Stimulated activated CD8-positive, alpha-beta memory T cell treated with anti-CD3 and anti-CD28 coated beads, Interleukin-15, amount 100 ng/mL, for 1 hour (primary cell): ENCODE results near the gene FAR1.

Experiments
- DNase-seq: peaks from one replicate; pipeline ENCODE4 v3.0.0-alpha.2; 2020; ENCODE audit warnings: low read depth

The FAR1 gene

GRCh38 chr11:13669544-13670488 is 1.3 kb downstream of the FAR1 start:
- no peak for DNase-seq

- DNase-seq: no peak
Observed at GRCh38 chr11:13672576-13673210, 4.2 kb downstream of the FAR1 start.

DNA sequence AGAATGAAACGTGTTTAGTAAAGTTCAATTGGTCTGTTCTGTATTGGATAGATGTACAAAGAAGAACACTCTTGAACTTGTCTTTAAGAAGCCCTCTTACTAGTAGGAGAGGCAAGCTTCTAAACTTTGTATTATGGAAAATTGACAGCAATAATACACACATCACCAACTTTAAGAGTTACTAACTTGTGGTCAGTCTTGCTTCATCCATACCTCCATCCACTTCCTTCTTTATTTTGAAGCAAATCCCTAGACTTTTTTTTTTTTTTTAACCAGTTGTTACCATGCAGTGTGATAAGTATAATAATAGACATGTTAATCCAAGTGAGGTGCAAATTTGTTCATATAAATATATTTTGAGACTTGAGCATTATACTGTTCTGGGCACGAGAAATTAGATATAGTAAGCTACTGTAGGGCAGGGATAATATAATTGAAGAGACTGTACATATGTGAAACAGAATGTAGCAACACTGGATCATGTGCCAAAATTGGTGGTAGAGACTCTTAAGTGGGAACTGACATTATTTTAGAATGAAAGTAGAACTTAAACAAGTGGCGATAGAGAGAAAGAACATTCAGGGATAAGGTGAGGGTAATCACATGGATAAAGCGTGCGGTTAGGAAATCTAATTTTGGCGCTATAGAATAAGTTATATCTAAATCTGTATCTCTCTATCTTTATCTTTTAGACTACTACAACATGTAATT is 6.5 kb downstream of the FAR1 start:
- DNase-seq: no peak

DNA sequence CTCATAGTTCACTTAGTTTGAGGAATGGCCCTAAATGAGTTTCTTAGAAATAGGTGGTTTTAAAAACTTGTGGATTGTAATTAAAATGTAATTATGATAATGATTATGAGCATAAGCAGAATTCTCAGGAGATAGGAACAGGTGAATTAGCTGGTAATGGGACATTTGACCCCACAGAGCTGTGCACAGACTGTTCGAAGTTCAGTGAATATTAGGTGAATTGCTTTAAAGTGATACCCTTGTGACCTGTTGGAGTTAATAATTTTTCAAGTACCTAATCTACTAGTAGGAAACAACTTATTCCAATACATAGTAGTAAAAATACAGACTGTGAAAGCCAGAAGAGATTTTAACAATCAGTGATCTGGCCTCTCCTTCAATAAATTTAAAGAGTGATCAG is 8.1 kb downstream of the FAR1 start:
- no peak for DNase-seq

- no peak for DNase-seq
Observed at GRCh38 chr11:13679768-13680167, 11.3 kb downstream of the FAR1 start.

- DNase-seq: no peak
Observed at GRCh38 chr11:13680501-13681264, 12.2 kb downstream of the FAR1 start.

DNA sequence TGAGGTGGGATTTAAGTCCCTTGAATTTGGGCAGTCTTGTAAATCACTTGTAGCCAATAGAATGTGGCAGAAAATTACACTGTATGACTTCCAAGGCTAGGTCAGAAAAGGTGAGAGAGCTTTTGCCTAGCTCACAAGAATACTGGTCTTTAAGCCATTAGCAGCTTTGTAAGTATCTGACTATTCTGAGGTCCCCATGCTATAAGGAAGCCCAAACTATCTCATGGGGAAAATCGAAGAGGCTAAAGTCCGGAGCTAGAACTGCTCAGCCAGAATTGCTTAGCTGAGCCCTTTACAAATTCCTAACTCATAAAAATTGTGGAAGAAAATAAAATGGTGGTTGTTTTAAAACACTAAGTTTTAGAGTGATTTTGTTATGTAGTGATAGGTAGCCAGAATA is 13.0 kb downstream of the FAR1 start:
- no peak for DNase-seq

DNA sequence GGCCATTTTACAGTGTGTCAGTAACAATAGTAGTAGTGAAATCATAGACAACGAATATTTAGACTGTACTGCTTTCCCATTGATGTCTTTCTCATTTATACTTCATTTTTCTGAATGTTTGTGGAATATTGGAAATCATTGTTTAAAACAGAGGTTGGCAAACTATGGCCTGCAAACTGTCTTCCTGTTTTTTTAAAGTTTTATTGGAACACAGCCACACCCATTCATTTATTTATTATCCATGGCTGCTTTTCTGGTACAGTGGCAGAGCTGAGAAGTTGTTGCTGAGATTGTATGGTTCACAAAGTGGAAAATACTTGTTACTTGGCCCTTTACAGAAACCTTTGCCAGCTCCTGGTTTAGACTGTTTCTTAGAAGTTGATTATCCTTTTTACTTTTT is 13.7 kb downstream of the FAR1 start:
- no peak for DNase-seq

GRCh38 chr11:13685461-13686108 is 17.1 kb downstream of the FAR1 start:
- DNase-seq: no peak

DNA sequence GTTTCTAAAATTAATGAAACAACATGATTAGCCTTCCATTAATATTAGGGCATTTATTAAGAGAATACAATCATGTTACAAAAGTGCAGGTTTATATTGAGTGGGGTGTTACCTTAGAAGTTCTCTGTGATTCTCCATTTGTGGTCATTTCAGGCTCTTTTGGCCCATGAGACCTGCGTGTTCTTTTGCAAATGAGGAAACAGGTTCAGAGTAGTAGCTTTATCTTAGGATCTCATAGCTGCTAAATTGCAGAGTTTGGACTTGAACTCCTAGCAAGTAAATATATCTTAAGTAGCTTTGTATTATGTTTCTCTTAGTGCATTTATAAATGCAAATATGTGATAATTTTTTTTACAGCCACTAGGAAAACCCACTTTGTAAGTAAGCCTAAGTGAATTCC is 18.3 kb downstream of the FAR1 start:
- no peak for DNase-seq

GRCh38 chr11:13687271-13687670 is 18.8 kb downstream of the FAR1 start:
- no peak for DNase-seq

GRCh38 chr11:13691286-13691899 is 22.9 kb downstream of the FAR1 start:
- DNase-seq: no peak

- no peak for DNase-seq
Observed at GRCh38 chr11:13692172-13692571, 23.7 kb downstream of the FAR1 start.

DNA sequence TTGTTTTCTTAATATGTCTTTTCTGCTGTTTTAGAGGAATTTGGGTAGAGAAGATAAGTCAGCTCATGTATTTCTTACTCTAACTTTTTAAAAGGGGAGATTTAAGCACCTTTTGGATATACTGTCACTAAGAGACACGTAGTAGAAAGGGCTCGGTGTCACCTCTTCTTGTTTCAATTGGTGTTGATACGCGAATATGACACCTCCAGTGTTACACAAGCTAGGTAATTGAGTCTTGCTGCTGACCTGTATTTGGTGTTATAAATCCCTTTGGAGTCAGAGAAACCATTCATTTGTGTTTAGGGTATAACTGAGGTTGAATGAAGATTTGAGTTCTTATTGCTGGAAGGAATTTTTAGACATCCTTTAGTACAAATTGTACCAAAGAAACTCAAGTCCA is 25.6 kb downstream of the FAR1 start:
- no peak for DNase-seq

DNA sequence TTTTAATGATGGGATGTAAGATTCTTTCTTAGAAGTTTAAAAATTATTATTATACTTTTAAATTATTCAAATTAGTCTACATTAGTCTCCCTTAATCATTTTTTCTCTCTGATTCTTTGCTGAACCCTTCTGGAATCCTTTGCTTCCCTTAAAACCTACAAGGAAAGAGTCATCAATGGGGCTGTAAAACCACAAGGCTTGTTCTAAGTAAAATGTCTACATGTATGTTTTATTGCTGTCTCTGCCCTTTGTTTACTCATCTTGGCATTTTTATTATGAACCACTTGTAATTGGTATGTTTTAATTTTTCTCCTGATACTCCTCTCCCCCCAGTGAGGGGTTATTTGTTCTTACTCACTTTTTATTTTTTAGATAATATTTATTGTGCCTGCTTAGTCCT is 27.4 kb downstream of the FAR1 start:
- no peak for DNase-seq

GRCh38 chr11:13697710-13698109 is 29.2 kb downstream of the FAR1 start:
- no peak for DNase-seq

DNA sequence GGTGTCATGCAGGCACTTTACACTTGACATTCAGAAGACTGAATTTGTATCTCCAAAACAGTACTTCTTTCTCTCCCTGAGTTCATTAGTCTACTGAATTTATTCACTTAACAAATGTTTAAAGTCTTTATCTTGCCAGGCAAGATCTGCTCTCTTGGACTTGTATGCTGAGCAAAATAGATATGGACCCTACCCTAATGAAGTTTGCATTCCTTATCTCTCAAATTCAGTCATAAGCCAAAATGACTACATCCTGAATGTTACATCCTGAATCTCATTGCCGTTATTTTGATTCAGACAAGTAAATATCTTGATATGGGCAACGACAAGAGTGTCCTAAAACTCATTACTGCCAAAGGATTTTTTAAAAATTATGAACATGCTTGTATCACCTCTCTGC is 29.7 kb downstream of the FAR1 start:
- no peak for DNase-seq

DNA sequence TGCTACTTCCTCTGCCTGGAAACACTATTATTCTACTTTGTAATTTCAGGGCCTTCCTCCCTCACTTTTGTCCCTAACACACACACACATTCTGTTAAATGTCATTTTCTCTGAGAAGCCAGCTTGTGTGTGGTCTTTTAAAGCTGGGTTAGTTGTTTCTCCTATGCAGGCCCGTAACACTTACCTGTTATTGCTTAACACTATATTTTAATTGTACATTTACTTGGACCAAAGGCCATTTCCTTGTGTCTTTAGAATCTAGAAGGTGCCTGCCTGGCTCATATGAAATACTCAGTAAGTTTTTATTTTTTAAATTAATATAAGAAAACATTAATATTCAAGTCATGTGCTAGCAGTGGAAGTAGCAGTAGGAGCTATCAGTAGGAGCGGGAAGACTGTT is 30.6 kb downstream of the FAR1 start:
- no peak for DNase-seq

GRCh38 chr11:13699870-13700269 is 31.4 kb downstream of the FAR1 start:
- no peak for DNase-seq

GRCh38 chr11:13701506-13701905 is 33.0 kb downstream of the FAR1 start:
- DNase-seq: no peak

DNA sequence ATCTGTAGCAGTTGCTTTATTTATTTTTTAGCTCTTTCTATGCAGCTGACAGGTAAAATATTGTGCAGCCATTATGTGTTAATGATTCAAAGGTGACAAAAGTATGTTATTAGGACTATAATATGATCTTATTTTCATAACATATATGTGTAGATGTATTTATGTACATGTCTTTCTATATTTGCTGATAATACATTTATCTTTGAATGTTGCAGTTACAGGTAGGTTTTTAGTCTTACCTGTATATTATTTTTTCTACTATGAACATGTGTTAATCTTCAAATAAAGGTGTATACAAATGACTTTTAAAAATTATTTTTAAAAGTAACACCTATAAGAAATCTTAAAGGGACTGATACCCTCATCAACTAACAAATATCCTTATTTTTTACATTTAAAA is 33.6 kb downstream of the FAR1 start:
- no peak for DNase-seq
